Kidney (tissue), 14 donors: ENCODE data around the gene BTBD9. TPM values are rescaled to one million over a fixed set of nuclear protein-coding genes. Genes with fewer than 3 reads are reported as not detected.
A peak's percentile ranks its signal among the peaks of the same experiment; 100 is the strongest.

Experiments used
- DNase-seq, 5 donors: peaks; one replicate each; pipeline ENCODE4 v3.0.0-alpha.2; 2013 to 2020
- FAIRE-seq: peaks from 2 replicates; lab custom pipeline; 2012; peaks lifted over from hg19 to GRCh38; lab: Jason Lieb, UNC
- H3K27ac ChIP-seq, 2 donors: one replicate each; pipeline ENCODE4 v1.7.0; 2013; ENCODE audit warnings: low read depth in 2 of 2, low read length in 2 of 2, inconsistent platforms in 1 of 2
- H3K27me3 ChIP-seq: one replicate; pipeline ENCODE4 v1.7.1; 2013; ENCODE audit warnings: low read length, inconsistent platforms; ENCODE audit not compliant: control insufficient read depth, insufficient read depth
- H3K36me3 ChIP-seq, 3 donors: one replicate each; pipeline versions ENCODE4 v1.7.0 to v1.7.1; 2013; ENCODE audit warnings: low read length in 3 of 3, control low read depth in 1 of 3, inconsistent platforms in 1 of 3; ENCODE audit not compliant: insufficient read depth in 3 of 3, control insufficient read depth in 2 of 3
- H3K4me1 ChIP-seq, 3 donors: one replicate each; pipeline versions ENCODE4 v1.7.0 to v1.7.1; 2013; ENCODE audit warnings: low read length in 3 of 3, inconsistent platforms in 1 of 3, low read depth in 1 of 3; ENCODE audit not compliant: control insufficient read depth in 2 of 3, insufficient read depth in 2 of 3
- H3K4me3 ChIP-seq, 3 donors: one replicate each; pipeline versions ENCODE4 v1.7.0 to v1.8.1; 2013; ENCODE audit warnings: low read length in 3 of 3, control low read depth in 1 of 3, inconsistent platforms in 1 of 3
- H3K9ac ChIP-seq, 3 donors: one replicate each; pipeline versions ENCODE4 v1.7.0 to v1.7.1; 2013; ENCODE audit warnings: low read length in 3 of 3, control low read depth in 1 of 3, inconsistent platforms in 1 of 3
- H3K9me3 ChIP-seq, 3 donors: one replicate each; pipeline versions ENCODE4 v1.7.0 to v1.7.1; 2013; ENCODE audit warnings: low read length in 3 of 3, control low read depth in 1 of 3, inconsistent platforms in 1 of 3; ENCODE audit not compliant: control insufficient read depth in 2 of 3, insufficient read depth in 1 of 3
- intact Hi-C: fragments of 100-400 bp; cut with DNase I; formaldehyde crosslinking; loops from one replicate; pipeline ENCODE4 v1.11.1; 2022
- polyA plus RNA-seq: library from polyadenylated mRNA; stranded (reverse); fragments of 350-450 nt; fragmentation: Illumina TruSeq; extraction: RNeasy Lipid Tissue Mini Kit (QIAGEN cat#74804); gene quantifications from one replicate; pipeline ENCODE4 v1.2.3, GENCODE V29; 2014; ENCODE audit warnings: low read depth, low replicate concordance; ENCODE audit not compliant: insufficient read depth
- total RNA-seq: library from RNA; stranded (reverse); fragmentation: NEBNext Ultra II Directional; extraction: Animal tissue kit (Norgen Biotek cat#: 25700); gene quantifications from one replicate; pipeline ENCODE4 v1.2.1, GENCODE V29; 2021
- TF ChIP-seq, protein P1 (sequence below): IDR thresholded peaks from 3 replicates; pipeline ENCODE4 v1.5.1; 2012; ENCODE audit warnings: mild to moderate bottlenecking, moderate library complexity, borderline replicate concordance; ENCODE audit not compliant: insufficient read depth; ENCODE audit errors: extremely low read depth
- donor health status: control.
- donor health status: control.
- donor health status: control.
- donor health status: control.
- donor health status: control.
- donor health status: DM: yes; HTN: yes; CAD: no.
- donor health status: Normal renal cell carcinoma (clear cell type).

Gene BTBD9
- total and polyA plus RNA-seq, 2 donors from 2014 or later: 4.2 to 29.9 TPM

DNA sequence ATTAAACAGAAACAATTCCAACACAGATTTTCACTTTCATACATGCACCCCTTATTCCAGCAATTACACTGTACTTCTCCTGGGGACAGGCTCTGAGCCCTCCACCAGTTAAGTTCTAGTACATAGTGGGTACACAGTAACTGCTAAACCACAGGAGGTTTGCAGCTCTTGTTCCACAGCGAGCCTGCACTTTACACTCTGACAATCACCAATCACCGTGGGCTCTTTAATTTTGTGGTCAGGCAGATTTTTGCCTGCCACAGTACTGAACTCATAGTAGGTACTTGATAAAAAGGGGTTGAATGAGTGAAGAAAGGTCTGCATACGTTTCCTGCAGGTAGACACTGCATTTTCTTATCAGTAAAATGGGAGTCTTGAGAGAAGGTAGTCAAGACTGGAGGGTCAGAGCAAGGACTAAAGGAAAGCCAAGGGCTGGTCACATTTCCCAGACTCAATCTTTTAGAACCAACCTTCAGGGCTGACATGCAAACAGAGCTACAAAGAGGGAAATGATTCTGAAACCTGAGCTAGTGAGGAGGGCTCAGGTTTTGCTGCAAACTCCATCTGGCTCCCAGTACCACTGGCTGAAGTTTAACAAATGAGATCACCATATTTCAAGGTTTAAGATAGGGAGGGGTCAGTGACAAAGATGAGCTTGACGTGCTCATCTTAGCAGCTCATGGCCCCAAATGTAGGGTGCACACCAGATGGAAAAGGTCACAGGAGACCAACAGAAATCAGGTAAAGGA is 404.6 kb downstream of the BTBD9 start:
- Histone ChIP-seq H3K4me1 (peaks cover 0 to 13% (median 5%) of the 10 kb centered on the region in 3 donors), H3K9ac (no peak overlapping the region), H3K9me3 (no peaks in the 10 kb centered on the region), H3K4me3 (no peak overlapping the region), H3K36me3 (no peaks in the 10 kb centered on the region), H3K27me3 (no peaks in the 10 kb centered on the region), H3K27ac (no peak overlapping the region)
- DNase-seq: peak in 1 of 5 donors; percentile 20
- intact Hi-C loops: no loop called here
- TF ChIP-seq, protein P1, sequence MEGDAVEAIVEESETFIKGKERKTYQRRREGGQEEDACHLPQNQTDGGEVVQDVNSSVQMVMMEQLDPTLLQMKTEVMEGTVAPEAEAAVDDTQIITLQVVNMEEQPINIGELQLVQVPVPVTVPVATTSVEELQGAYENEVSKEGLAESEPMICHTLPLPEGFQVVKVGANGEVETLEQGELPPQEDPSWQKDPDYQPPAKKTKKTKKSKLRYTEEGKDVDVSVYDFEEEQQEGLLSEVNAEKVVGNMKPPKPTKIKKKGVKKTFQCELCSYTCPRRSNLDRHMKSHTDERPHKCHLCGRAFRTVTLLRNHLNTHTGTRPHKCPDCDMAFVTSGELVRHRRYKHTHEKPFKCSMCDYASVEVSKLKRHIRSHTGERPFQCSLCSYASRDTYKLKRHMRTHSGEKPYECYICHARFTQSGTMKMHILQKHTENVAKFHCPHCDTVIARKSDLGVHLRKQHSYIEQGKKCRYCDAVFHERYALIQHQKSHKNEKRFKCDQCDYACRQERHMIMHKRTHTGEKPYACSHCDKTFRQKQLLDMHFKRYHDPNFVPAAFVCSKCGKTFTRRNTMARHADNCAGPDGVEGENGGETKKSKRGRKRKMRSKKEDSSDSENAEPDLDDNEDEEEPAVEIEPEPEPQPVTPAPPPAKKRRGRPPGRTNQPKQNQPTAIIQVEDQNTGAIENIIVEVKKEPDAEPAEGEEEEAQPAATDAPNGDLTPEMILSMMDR: no peak
- no peak for FAIRE-seq

DNA sequence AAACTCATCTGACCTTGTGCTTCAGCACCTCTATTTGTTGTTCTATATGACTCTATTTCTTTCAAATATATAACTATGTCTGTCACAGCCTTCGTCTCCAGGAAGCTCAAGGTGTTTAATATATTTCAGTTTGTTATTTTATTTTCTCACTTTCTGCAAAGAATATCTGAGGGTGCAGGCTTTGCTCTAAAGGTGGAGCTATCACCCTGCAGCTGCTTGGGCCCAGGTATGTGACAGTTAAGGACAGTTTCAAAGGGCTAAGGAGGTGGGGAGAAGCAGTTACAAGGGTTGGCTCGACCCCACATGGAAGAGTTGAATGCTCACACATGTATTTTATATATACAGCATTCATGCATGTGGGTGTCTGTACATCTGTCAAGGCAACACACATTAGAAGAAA is 405.6 kb downstream of the BTBD9 start:
- H3K27me3 ChIP-seq: no peaks in the 10 kb centered on the region
- no peak overlapping the region for H3K4me3 ChIP-seq
- H3K9me3 ChIP-seq: no peaks in the 10 kb centered on the region
- FAIRE-seq: no peak
- no peaks in the 10 kb centered on the region for H3K36me3 ChIP-seq
- H3K4me1 ChIP-seq: peaks cover 0 to 13% (median 5%) of the 10 kb centered on the region in 3 donors
- intact Hi-C loops: no loop called here
- H3K9ac ChIP-seq: no peak overlapping the region
- TF ChIP-seq, protein P1: no peak
- no peak overlapping the region for H3K27ac ChIP-seq
- DNase-seq: no peak

DNA sequence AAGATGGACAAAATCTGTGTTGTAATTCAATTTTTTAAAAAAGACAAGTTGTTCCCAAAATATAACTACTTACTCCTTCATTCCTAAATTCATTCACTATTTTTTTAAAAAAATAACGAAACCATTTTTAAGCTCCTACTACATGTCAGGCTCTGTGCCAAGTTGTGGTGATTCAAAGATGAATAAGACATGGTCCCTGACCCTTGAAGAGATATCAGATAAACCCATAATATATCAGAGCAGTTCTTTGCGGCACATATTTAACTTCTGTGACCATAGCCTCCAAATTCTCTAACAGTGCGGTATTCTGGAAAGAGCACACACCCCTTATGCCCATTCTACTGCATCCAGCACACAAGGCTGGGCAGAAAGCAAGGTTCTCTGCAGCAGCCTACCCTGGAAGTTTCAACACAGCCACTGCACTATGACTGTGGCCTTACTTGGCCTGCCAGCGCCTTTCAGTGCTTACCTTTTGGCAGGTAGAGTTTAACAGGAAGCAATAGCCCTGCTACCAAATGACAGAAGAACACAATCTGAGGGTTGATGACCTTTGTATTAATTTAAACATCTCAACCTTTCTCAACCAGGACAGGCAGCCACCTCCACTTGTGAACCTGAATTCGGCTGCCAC is 406.5 kb downstream of the BTBD9 start:
- intact Hi-C loops: no loop called here
- no peaks in the 10 kb centered on the region for H3K36me3 ChIP-seq
- no peaks in the 10 kb centered on the region for H3K9me3 ChIP-seq
- no peak overlapping the region for H3K27ac ChIP-seq
- H3K9ac ChIP-seq: no peak overlapping the region
- TF ChIP-seq, protein P1: no peak
- FAIRE-seq: no peak
- DNase-seq: no peak
- H3K4me1 ChIP-seq: peaks cover 0 to 13% (median 5%) of the 10 kb centered on the region in 3 donors
- no peak overlapping the region for H3K4me3 ChIP-seq
- no peaks in the 10 kb centered on the region for H3K27me3 ChIP-seq
